Esophagus mucosa (tissue), 1 donor: ENCODE results near the gene SERPINA4. TPM values are rescaled to one million over a fixed set of nuclear protein-coding genes. Genes with fewer than 3 reads are reported as not detected.
"Not testable (repeated sequence)": the region's sequence is repeated elsewhere in the genome, so short reads cannot be mapped to it uniquely, and the experiment has no call there.

Source experiments
- ATAC-seq: fragments of 200-7000 bp; cut with Tn5 transposase; one replicate; pipeline ENCODE4 v1.9.1; 2020
- total RNA-seq: library from RNA; stranded (reverse); gene quantifications from one replicate; pipeline ENCODE4 v1.2.4, GENCODE V29; 2023
- donor health status: DM: yes; HTN: yes; CAD: no.

Gene SERPINA4
- total RNA-seq, 1 donor from 2014 or later: not detected

GRCh38 chr14:94569381-94570001, 8.2 kb downstream of the SERPINA4 start:
- ATAC-seq: no peak

- no peak for ATAC-seq
Observed at GRCh38 chr14:94570002-94570400, 8.8 kb downstream of the SERPINA4 start.

- no peak for ATAC-seq
Observed at GRCh38 chr14:94570440-94570839, 9.2 kb downstream of the SERPINA4 start.

- no peak for ATAC-seq
Observed at GRCh38 chr14:94571395-94571794, 10.2 kb downstream of the SERPINA4 start.

- no peak for ATAC-seq
Observed at GRCh38 chr14:94571950-94572349, 10.7 kb downstream of the SERPINA4 start.

GRCh38 chr14:94572637-94573303, 11.5 kb downstream of the SERPINA4 start:
- ATAC-seq: no peak

GRCh38 chr14:94573475-94574277, 12.4 kb downstream of the SERPINA4 start:
- ATAC-seq: no peak

- ATAC-seq: no peak
Observed at GRCh38 chr14:94574336-94574735, 13.1 kb downstream of the SERPINA4 start.

- peak; percentile 31 for ATAC-seq
Observed at GRCh38 chr14:94575730-94576585, 14.7 kb downstream of the SERPINA4 start.

GRCh38 chr14:94577472-94577871, 16.2 kb downstream of the SERPINA4 start:
- not testable (repeated sequence) for ATAC-seq

GRCh38 chr14:94578712-94579111, 17.5 kb downstream of the SERPINA4 start:
- ATAC-seq: no peak

GRCh38 chr14:94581127-94581999, 20.1 kb downstream of the SERPINA4 start, which contains the start of gene SERPINA5:
TSS of gene SERPINA5 (plus strand) at chr14:94581426. CDS start at chr14:94587363, 5,937 bp downstream.
- no peak for ATAC-seq

- ATAC-seq: no peak
Observed at GRCh38 chr14:94582199-94582750, 21.0 kb downstream of the SERPINA4 start.

- no peak for ATAC-seq
Observed at GRCh38 chr14:94582851-94583250, 21.6 kb downstream of the SERPINA4 start.

- ATAC-seq: no peak
Observed at GRCh38 chr14:94583557-94583956, 22.3 kb downstream of the SERPINA4 start.

GRCh38 chr14:94584591-94585280, 23.5 kb downstream of the SERPINA4 start:
- no peak for ATAC-seq

- no peak for ATAC-seq
Observed at GRCh38 chr14:94586635-94587034, 25.4 kb downstream of the SERPINA4 start.

- no peak for ATAC-seq
Observed at GRCh38 chr14:94588311-94588710, 27.1 kb downstream of the SERPINA4 start.

GRCh38 chr14:94591073-94591472, 29.8 kb downstream of the SERPINA4 start:
- ATAC-seq: no peak

GRCh38 chr14:94591871-94592270, 30.6 kb downstream of the SERPINA4 start:
- ATAC-seq: no peak
